HG03354 (cell line): ENCODE data around the gene DRC3.

Experiments
- ATAC-seq: cut with Tn5 transposase; IDR thresholded peaks from one replicate; pipeline ENCODE4 v1.9.1; 2021; ENCODE audit warnings: mild to moderate bottlenecking; ENCODE audit not compliant: unreplicated experiment, poor library complexity, severe bottlenecking

DRC3 gene

DNA sequence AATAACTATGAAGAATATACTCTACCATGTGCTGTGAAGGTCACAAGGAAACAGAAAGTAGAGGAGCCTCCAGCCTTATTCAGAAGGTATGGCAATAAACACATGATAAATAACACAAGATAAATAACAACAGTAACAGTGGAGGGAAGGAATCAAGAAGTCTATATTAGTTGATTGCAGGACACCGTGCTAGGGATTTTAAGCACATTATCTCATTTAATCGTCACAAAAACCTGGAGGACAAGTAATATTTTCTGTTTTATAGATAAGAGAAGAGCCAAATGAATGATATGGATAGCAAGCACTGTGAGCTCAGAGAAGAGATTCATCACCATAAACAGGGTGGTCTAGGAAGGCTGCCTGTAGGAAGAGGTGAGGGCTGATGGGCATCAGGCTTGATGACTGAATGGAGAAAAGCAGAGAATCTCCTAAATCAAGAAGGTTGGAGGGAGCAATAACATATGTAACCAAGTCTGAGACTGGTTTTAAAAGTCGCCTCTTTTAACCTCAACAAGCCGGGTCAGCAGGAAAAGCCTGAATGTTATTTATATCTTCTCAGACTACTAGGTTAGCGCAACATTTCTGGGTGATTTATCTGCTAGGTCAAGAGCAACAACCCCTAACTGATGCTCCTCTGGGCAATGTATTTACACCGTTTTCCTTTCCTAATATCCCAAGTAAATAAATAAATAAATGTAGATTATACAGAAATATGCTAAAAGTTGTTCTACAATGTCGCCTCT, 8.8 kb upstream of the DRC3 start:
- ATAC-seq: no peak

- ATAC-seq: no peak
These were observed 8.0 kb upstream of the DRC3 start for GRCh38 chr17:17964710-17965109.

DNA sequence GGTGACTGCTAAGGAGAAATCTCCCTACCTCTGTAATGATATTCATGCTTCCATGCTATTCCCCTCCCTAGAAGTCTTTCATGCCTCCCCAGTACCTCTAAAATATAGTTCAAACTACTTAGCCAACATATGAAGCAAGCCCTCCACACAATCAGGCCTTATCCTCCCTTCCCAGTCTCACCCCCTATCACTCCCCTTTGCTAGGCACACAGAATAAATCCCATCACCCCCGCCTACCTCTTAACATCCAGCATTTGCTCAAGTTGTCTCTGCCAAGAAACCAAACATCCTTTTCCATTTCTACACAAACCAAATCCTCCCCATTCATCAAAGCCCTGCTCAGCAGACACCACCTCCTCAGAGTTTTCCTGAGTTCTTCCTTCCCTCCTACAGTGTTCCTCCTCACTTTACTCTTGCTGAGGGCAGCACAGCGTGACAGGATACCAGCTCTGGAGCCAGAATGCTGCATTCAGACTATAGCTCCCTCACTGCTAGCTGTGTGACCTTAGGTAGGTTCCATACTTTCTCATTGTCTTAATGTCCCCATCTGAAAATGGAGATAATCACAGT, 7.4 kb upstream of the DRC3 start:
- no peak for ATAC-seq

GRCh38 chr17:17966399-17966798, 6.3 kb upstream of the DRC3 start:
- ATAC-seq: no peak

DNA sequence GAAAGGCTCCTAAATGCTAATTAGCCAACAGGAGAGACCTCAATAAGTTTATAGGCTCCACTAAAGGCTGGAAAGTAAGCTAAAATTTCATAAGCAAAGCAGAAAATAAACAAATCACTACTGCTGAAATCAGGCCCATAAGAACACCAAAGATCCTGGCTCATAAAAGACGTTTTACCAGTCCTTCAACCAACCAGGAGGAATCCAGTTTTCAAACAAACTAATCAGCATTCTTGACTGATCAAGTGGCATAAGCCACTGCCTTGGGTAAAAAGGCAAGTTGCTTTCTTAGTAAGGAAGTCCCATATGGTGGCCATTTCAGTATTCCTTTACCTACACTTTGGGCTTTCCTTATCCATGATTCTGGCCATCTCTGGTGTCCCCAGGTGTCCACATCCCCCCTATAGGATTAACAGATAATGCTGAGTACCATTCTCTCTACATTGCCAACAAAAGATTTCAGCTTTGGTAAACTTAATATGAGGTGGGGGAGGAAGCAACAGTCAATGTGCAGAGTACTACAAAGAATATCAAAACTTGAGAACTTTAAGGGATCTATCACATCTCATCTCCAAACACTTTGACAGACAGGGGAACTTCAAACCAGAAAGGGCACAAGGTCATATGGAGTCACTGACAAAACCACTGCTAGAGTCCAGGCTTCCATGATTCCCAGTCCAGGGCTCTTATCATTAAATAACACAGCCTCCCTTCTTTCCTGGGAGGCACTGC, 1.8 kb upstream of the DRC3 start:
- no peak for ATAC-seq

DNA sequence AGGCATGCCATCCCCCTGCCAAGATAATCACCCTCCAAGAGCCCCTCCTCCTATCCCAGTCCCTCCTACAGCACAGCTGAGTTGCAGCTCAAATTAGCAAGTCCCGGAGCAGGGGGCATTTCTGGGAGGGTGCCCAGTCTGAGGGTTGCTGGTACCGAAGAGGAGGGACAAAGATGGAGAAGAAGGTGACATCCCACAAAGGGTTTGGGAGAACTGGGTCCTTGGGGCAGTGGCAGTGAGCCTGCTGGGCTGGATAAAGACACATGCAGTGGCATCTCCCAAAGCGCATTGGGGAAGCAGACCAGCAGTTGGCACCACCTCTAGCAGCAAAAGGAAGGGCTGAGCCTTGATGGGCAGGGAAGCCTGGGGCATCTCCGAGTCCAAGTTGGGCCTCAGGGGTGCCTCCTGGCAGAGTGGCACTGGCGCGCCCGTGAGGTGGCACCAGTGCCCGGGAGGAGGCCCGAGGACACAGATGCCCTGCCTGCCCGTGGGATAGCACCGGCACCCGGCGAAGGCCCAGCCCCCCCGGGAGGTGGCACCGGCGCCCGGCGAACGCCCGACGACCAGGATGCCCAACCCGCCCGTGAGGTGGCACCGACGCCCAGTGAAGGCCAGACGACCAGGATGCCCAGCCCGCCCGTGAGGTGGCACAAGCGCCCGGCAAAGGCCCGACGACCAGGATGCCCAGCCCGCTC, 1.1 kb upstream of the DRC3 start:
- ATAC-seq: no peak

- ATAC-seq: no peak
These were observed 241 bp downstream of the DRC3 start for GRCh38 chr17:17972952-17973254.

GRCh38 chr17:17975436-17975835, 2.8 kb downstream of the DRC3 start:
- no peak for ATAC-seq

DNA sequence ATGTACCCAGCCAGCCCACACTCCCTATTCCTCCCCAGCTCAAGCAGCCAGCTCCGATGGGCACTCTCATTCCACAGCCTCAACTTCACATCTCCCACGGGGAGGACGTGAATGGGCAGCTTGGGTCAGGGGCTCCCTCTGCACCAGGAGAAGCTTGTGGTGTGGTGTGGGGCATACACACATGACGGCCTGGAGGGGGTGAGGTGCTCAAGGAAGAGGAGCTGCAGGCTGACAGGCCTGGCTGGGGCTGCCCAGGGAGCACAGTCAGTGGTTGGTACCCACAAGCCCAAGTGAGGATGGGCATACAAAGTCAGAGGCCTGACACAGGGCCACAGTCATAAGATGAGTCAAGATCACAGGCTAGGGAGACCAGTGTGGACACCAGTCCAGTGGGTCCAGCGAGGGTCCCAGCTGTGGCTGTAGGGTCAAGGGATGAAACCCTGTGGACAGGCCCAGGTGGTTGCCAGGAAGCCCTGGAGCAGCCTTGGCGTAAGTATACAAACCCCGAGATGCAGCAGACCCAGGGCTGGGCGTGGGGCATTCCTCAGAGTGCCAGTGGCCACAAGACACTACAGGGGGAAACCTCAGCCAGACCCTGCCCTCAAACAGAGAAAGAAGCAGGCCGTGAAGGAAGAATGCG, 4.4 kb downstream of the DRC3 start:
- no peak for ATAC-seq

DNA sequence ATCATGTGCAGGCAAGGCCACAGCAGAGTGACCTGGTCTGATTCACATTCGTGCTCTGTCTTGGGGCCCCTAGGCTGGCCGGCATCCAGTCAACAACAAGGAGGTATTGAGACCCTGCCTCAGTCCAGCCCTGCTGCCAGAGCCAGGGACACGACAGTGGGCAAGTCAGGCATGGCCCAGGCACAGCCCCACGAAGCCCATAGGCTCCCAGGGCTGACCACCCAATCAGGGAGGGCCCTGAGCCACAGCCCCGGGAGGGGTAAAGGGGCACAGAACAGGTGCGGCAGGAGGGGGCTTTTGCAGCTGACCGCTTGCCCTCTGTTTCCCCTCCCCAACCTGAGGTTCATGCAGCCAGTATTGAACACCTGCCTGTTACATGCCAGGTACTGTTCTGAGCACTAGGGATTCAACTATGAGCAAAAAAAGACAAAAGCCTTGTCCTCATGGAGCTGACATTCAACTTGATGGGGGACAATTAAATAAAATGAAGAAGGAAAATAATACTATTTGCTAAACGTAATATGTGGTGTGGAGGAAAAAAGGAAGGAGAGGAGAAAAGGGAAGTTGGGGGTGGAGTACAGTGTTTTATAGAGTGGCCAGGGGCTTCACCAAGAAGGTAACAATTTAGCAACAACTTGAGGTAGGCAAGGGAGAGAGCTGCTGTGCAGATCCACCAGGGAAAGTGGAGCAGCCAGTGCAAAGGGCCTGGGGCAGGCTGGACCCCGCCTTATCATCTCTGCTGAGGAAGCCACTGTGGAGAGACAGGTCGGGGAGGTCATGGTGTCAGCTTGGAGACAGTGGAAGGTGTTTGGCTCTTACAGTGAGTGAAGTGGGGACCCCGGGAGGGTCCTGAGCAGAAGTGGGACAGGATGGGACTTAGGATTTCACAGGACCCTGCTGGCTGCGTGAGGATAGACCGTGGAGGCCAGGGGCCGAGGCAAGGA, 6.1 kb downstream of the DRC3 start:
- ATAC-seq: no peak

GRCh38 chr17:17979778-17980177, 7.1 kb downstream of the DRC3 start:
- ATAC-seq: no peak

- ATAC-seq: no peak
These were observed 8.7 kb downstream of the DRC3 start for GRCh38 chr17:17981330-17981729.

- no peak for ATAC-seq
These were observed 10.1 kb downstream of the DRC3 start for GRCh38 chr17:17982801-17983200.

- no peak for ATAC-seq
These were observed 10.7 kb downstream of the DRC3 start for GRCh38 chr17:17983376-17983775.

- no peak for ATAC-seq
These were observed 11.1 kb downstream of the DRC3 start for GRCh38 chr17:17983776-17984175.

GRCh38 chr17:17985153-17985552, 12.5 kb downstream of the DRC3 start:
- no peak for ATAC-seq

DNA sequence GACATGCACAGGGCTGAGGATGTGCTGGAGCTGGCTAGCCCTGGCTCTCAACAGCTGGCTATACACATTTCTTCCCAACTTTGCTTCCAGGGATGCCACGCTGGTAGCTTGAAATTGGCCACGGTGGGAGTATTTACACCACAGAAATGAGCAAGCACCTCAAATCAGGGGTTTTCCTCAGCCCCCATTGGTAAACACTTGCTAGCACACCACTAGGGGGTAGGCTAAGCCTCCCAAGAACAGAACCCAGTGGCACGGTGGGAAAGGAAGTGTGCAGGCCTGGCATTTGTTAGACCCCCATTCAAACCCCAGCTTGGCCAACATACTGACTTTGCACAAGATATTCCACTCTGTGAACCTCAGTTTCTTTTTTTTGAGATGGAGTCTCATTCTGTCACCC, 12.9 kb downstream of the DRC3 start:
- no peak for ATAC-seq

GRCh38 chr17:17987187-17987896, 14.7 kb downstream of the DRC3 start:
- ATAC-seq: no peak

DNA sequence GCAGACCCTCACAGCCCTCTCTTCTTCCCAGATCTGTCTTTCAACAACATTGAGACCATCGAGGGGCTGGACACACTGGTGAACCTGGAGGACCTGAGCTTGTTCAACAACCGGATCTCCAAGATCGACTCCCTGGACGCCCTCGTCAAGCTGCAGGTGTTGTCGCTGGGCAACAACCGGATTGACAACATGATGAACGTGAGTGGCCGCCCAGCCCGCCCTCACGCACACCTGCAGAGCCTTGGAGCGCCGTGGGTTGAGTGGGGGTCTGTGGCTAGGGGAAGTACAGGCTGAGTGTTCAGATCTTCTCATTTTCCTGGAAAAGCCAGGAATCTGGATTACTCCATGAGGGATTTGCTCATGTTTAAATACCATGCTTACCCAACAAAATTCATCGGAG, 15.2 kb downstream of the DRC3 start:
- no peak for ATAC-seq
